ENCODE results near the gene FOXL2.

Gene FOXL2

GRCh38 chr3:138946663-138947494, at the start of gene FOXL2, which contains the start of gene FOXL2NB:
TSS of gene FOXL2 (minus strand) at chr3:138947137. CDS start at chr3:138946722, 415 bp downstream.
TSS of gene FOXL2NB (plus strand) at chr3:138947217. CDS start at chr3:138947365, 148 bp downstream.
- no peak for TF ChIP-seq ZNF274 (IDR thresholded peaks at IDR 0.05; ENCODE audit: low read depth, low read length)
- peak within 1 kb of the TSS; percentile 12; the same call in 1 of the 2 replicates for H3K4me3 ChIP-seq (ENCODE audit: low read length)

GRCh38 chr3:138995706-138996105, 48.8 kb upstream of the FOXL2 start:
- no peak for TF ChIP-seq ZNF274 (IDR thresholded peaks at IDR 0.05; ENCODE audit: low read depth, low read length)
- no peak overlapping the region for H3K4me3 ChIP-seq (ENCODE audit: low read length)

GRCh38 chr3:138987181-138987580, 40.2 kb upstream of the FOXL2 start:
- TF ChIP-seq ZNF274 (IDR thresholded peaks at IDR 0.05; ENCODE audit: low read depth, low read length), result no peak

GRCh38 chr3:138985932-138986331, 39.0 kb upstream of the FOXL2 start:
- TF ChIP-seq ZNF274 (IDR thresholded peaks at IDR 0.05; ENCODE audit: low read depth, low read length), result no peak
- H3K4me3 ChIP-seq (ENCODE audit: low read length), result no peak overlapping the region

More at GRCh38 chr3:138987181-138987580, 40.2 kb upstream of the FOXL2 start:
- H3K4me3 ChIP-seq (ENCODE audit: low read length), result no peak overlapping the region

GRCh38 chr3:138984816-138985215, 37.9 kb upstream of the FOXL2 start:
- H3K4me3 ChIP-seq (ENCODE audit: low read length), result no peak overlapping the region
- TF ChIP-seq ZNF274 (IDR thresholded peaks at IDR 0.05; ENCODE audit: low read depth, low read length), result no peak

GRCh38 chr3:138976047-138976446, 29.1 kb upstream of the FOXL2 start:
- no peak for TF ChIP-seq ZNF274 (IDR thresholded peaks at IDR 0.05; ENCODE audit: low read depth, low read length)
- H3K4me3 ChIP-seq (ENCODE audit: low read length), result no peak overlapping the region

- no peak for TF ChIP-seq ZNF274 (IDR thresholded peaks at IDR 0.05; ENCODE audit: low read depth, low read length)
- H3K4me3 ChIP-seq (ENCODE audit: low read length), result no peak overlapping the region
Observed at GRCh38 chr3:138975351-138975750, 28.4 kb upstream of the FOXL2 start.

- TF ChIP-seq ZNF274 (IDR thresholded peaks at IDR 0.05; ENCODE audit: low read depth, low read length), result no peak
- no peak overlapping the region for H3K4me3 ChIP-seq (ENCODE audit: low read length)
Observed at GRCh38 chr3:138974462-138974861, 27.5 kb upstream of the FOXL2 start.

GRCh38 chr3:138972941-138973340, 26.0 kb upstream of the FOXL2 start:
- TF ChIP-seq ZNF274 (IDR thresholded peaks at IDR 0.05; ENCODE audit: low read depth, low read length), result no peak
- H3K4me3 ChIP-seq (ENCODE audit: low read length), result no peak overlapping the region

- TF ChIP-seq ZNF274 (IDR thresholded peaks at IDR 0.05; ENCODE audit: low read depth, low read length), result no peak
- H3K4me3 ChIP-seq (ENCODE audit: low read length), result no peak overlapping the region
Observed at GRCh38 chr3:138971766-138972320, 24.9 kb upstream of the FOXL2 start.

- H3K4me3 ChIP-seq (ENCODE audit: low read length), result no peak overlapping the region
- TF ChIP-seq ZNF274 (IDR thresholded peaks at IDR 0.05; ENCODE audit: low read depth, low read length), result no peak
Observed at GRCh38 chr3:138964923-138965322, 18.0 kb upstream of the FOXL2 start.

GRCh38 chr3:138964264-138964663, 17.3 kb upstream of the FOXL2 start:
- TF ChIP-seq ZNF274 (IDR thresholded peaks at IDR 0.05; ENCODE audit: low read depth, low read length), result no peak

GRCh38 chr3:138962854-138963560, 16.1 kb upstream of the FOXL2 start:
- no peak for TF ChIP-seq ZNF274 (IDR thresholded peaks at IDR 0.05; ENCODE audit: low read depth, low read length)
- no peak overlapping the region for H3K4me3 ChIP-seq (ENCODE audit: low read length)

More at GRCh38 chr3:138964264-138964663, 17.3 kb upstream of the FOXL2 start:
- no peak overlapping the region for H3K4me3 ChIP-seq (ENCODE audit: low read length)

GRCh38 chr3:138960417-138960852, 13.5 kb upstream of the FOXL2 start:
- no peak for TF ChIP-seq ZNF274 (IDR thresholded peaks at IDR 0.05; ENCODE audit: low read depth, low read length)
- no peak overlapping the region for H3K4me3 ChIP-seq (ENCODE audit: low read length)

All from GM08714 (cell line).